Right renal pelvis (tissue), 4 donors: ENCODE data around the gene WDR31. TPM values are rescaled to one million over a fixed set of nuclear protein-coding genes. Genes with fewer than 3 reads are reported as not detected.
"Not testable (repeated sequence)": the region's sequence is repeated elsewhere in the genome, so short reads cannot be mapped to it uniquely, and the experiment has no call there.

Source experiments
- DNase-seq, 4 donors: peaks; one replicate each; pipeline ENCODE4 v3.0.0-alpha.2; 2013; ENCODE audit warnings: low read depth in 4 of 4, low spot score in 3 of 4, missing footprints in 1 of 4
- polyA plus RNA-seq, 4 donors: library from polyadenylated mRNA; unstranded; fragments of 120-200 nt; gene quantifications; one replicate each; pipeline ENCODE4 v1.2.1, GENCODE V29; 2013; ENCODE audit not compliant: insufficient read length in 4 of 4

Gene WDR31
- 1 to 10 TPM; 6.2 to 8.4 (median 7.3) TPM for polyA plus RNA-seq

DNA sequence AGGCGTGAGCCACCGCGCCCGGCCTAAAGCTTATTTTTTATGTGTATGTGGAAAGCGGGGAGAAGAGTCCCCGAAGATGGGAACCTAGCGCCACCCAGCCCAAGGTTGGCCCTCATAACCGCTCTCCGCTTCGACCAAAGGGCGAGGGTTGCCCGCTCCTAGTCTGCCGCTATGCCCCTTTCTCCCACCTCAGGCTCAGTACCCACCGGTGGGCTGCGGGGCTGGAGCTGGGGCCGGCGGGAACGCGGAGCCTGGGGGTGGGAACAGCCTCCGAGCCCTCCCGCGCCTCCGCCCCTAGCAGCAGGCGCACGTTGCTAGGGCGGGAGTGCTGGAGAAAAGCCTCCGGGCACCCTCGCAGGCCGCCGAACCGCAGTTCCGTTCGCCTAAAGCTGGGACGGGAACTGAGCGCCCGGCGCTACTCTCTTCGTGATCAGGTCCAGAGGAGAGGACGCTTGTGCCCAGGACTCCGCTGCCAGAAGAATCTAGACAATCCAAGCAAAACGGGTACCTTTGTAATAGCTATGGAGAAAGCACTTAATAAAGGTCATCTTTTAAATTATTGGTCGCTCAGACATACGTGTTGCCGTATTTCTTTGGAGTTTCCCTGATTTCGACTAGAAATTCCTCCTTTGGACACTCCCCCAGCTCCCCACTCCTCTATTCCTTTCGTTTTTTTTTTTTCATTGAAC lies at the start of gene WDR31:
Gene WDR31 (minus strand): TSS at position 265 of the 689 bp plus-strand sequence. CDS start 8,253 bp downstream, outside the sequence.
- DNase-seq: peak; percentile 78 to 85 (median 83)

DNA sequence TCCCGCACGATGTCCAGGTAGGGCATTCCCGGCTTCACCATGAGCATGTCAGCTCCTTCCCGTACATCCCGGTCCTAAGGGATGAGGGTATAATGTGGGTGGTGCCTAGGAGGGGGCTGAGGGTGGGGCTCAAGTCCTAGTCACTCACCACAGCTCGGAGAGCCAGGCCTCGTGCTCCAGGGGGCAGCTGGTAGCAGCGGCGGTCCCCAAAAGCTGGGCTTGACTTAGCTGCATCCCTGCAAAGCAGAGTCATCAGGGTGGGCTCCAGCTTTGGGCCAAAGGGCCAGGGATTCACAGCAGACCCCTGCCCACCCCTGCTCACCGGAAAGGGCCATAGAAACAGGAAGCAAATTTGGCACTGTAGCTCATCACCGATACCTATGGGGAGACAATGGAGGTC lies 49.4 kb upstream of the WDR31 start:
- no peak for DNase-seq

DNA sequence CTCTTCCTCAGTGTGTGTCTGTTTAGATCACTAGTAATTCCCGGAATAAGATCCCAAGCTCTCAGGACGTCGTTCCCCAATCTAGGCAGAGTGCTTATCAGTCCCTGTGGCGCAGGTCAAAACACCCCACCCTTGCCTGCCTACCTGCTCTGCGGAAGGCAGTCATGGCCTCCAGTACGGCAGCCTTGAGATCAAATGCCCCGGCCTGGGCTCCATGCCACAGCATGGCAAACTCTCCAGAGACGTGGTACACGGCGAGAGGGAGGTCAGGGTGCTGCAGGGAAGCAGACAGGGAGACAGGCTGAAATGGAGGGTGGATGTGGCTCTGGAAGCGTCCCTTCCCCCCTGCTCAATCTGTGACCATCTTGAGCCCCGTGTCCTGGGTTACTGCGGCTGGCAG lies 48.8 kb upstream of the WDR31 start:
- no peak for DNase-seq

DNA sequence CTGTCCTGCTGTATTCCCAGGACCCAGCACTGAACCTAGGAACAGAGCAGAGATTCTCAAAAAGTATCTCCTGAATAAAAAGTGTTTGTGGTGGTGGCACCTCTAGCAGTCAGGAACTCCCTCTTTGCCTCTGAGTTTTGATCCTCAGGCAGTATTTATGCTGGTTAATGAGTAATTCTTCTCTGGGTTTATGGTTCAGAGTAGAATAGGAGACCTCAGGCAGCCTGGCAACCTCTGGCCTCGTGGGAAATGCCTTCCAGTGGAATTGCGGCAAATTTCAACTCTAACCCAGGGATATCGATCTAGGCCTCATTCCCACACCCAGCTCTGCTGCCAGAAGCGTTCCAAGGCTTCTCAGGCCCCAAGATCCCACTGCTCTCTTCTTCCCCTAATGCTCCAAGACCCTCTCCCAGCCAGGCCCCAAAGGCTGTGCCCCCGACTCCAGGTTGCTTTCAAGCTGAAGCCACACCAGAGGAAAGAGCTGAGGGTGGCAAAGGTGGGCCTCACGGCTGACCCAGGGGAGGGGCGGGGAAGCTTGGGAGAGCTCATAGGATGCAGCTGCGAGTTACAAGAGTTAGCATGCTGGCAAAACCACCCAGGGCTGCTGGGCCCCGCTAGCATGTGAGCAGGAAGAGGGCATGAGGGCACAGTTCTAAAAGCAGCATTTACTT lies 47.6 kb upstream of the WDR31 start:
- no peak for DNase-seq

DNA sequence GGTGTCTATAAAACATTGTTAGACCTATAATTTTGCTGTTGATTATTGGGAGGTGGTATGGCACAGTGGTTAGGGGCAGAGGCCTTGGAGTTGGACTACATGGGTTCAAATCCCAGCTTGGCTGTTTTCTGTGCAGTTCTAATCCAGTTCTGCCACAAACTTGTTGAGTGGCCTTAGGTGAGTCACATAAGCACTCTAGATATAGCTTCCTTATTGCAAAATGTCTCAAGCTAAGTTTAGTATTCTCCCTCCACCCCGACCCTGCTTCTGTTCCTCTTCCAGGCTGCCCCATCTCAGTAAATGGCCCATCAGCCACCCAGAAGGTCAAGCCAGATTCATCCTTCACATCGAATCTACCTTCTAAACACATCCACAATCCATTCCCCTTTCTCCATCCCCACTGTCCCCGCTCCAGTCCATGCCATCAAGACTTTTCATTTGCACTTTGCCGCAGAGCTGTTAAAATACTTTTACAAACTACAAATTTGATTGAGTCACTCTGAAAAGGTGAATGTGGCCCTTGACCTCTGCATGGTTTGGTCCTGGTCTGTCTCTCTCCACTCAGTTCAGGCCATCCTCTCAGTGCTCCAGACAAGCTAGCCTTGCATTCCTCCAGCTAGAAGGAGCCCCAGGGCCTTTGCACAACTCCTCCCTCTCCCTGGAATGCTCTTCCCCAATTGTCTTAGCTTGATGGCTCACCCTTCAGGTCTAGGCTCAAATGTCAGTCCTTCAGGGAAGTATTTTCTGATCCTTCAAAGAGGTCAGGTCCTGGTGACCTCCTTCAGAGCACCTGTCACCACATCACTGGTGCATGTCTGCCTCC lies 46.7 kb upstream of the WDR31 start:
- DNase-seq: no peak

DNA sequence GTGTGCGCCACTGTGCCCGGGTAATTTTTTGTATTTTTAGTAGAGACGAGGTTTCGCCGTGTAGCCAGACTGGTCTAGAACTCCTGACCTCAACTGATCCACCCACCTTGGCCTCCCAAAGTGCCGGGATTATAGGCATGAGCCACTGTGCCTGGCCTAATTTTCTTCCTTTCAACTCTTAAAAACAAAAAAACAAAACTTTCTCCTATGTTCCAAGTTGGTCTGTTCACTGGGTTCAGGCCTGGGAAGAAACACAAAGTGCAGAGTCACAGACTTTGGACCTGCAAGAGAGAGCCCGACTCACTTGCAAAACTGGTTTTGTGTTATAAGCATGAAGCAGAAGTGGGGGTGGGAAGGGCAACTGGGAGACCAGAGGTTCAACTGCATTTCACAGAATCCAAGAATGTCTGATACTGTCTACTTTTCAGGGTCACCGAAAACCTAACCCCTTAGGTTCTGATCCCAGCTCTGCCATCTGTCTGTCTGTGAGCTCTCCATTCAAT lies 41.9 kb upstream of the WDR31 start:
- peak in 3 of 4 donors; percentile 40 to 60 (median 53) for DNase-seq

DNA sequence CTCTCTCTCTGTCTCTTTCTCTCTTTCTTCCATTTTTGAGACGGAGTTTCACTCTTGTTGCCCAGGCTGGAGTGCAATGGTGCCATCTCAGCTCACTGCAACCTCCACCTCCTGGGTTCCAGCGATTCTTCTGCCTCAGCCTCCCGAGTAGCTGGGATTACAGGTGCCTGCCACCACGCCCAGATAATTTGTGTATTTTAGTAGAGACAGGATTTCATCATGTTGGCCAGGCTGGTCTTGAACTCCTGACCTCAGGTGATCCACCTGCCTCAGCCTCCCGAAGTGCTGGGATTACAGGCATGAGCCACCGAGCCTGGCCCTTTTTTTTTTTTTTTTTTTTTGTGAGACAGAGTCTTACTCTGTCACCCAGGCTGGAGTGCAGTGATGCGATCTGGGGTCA lies 41.4 kb upstream of the WDR31 start:
- not testable (repeated sequence) for DNase-seq

DNA sequence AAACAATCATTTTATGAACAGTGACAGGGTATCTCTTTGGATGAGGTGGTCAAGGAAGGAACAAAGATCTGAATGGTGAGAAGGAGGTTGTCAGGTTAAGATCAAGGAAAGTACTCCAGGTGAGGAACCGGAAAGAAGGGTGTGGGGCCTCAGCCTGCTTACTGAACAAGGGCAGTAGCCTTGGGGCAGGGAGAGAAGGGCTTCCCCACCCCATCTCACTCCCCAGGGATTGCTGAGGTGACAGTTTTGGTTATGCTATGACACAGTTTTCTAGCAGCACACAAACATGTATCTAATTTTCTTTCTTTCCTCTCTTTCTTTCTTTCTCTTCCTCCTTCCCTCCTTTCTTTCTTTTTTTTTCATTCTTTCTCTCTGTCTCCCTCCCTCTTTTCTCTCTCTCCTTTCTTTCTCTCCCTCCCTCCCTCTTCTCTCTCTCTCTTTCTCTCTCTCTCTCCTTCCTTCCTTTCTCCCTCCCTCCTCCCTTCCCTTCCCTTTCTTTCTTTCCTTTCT lies 40.8 kb upstream of the WDR31 start:
- no peak for DNase-seq

DNA sequence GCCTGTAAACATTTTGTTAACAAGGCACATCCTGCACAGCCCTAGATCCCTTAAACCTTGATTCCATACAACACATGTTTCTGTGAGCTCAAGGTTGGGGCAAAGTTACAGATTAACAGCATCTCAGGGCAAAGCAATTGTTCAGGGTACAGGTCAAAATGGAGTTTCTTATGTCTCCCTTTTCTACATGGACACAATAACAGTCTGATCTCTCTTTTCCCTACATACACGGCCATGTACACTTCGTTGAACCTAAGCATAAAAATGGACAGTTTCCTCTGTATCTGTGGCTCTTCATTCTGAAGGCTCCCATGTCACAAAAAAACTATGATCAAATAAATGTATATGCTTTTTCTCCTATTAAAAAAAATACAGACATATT lies 39.7 kb upstream of the WDR31 start:
- not testable (repeated sequence) for DNase-seq

DNA sequence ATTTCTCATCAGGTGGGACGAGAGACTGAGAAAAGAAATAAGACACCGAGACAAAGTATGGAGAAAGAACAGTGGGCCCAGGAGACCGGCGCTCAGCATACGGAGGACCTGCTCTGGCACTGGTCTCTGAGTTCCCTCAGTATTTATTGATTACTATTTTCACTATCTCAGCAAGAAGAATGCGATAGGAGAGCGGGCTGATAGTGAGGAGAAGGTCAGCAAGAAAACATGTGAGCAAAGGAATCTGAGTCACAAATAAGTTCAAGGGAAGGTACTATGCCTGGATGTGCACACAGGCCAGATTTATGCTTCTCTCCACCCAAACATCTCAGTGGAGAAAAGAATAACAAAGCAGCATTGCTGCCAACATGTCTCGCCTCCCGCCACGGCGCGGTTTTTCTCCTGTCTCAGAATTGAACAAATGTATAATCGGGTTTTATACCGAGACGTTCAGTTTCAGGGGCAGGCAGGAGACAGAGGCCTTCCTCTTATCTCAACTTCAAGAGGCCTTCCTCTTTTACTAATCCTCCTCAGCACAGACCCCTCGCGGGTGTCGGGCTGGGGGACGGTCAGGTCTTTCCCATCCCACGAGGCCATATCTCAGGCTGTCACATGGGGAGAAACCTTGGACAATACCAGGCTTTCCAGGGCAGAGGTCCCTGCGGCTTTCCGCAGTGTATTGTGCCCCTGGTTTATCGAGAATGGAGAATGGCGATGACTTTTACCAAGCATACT lies 39.2 kb upstream of the WDR31 start:
- DNase-seq: not testable (repeated sequence)

DNA sequence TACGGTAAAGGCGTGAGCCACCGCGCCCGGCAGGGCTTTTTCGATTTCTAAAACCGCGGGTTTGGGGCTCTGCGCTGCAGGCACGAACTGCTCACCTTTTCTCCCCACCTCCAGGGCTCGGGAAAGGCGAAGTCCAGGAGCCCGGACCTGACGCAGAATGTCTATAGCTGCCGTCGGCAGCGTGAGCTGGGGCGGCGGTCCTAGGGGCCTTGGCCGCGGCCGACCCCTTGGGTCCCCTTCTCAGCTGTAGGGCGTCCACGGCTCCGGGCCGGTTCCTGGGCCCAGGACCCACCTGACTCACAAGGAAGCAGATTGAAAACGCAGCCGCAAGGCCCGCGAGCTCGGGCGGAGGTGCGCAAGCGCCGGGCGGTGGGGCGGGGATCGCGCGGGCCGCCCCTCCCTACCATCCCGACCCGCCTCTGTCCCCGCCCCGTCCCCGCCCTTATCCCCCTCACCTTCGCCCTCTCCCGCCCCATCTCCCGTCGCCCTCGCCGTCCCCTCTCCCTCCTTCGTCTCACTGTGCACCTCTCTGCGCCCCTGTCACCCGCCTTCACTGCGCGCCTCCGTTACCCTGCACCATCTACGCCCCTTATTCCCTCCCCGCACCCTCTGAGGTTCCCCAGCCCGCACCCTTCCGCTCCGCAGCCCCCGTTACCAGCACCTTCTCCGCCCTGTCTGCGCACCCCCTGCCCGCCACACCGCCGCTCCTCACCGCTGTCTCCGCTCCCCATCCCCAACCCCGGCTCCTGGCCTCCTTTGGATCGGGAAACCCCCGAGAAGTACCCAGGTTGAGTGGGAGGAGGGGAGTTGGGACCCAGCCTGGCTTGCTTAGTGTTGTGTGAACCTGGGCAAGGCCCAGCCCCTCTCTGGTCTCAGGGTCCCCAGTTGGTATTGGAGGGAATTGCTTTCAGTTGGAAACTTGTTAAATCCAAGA lies 36.8 kb upstream of the WDR31 start, which contains the start of gene HDHD3:
Gene HDHD3 (minus strand): TSS at position 353 of the 934 bp plus-strand sequence. CDS start 2,632 bp downstream, outside the sequence.
- peak; percentile 56 to 79 (median 63) for DNase-seq

DNA sequence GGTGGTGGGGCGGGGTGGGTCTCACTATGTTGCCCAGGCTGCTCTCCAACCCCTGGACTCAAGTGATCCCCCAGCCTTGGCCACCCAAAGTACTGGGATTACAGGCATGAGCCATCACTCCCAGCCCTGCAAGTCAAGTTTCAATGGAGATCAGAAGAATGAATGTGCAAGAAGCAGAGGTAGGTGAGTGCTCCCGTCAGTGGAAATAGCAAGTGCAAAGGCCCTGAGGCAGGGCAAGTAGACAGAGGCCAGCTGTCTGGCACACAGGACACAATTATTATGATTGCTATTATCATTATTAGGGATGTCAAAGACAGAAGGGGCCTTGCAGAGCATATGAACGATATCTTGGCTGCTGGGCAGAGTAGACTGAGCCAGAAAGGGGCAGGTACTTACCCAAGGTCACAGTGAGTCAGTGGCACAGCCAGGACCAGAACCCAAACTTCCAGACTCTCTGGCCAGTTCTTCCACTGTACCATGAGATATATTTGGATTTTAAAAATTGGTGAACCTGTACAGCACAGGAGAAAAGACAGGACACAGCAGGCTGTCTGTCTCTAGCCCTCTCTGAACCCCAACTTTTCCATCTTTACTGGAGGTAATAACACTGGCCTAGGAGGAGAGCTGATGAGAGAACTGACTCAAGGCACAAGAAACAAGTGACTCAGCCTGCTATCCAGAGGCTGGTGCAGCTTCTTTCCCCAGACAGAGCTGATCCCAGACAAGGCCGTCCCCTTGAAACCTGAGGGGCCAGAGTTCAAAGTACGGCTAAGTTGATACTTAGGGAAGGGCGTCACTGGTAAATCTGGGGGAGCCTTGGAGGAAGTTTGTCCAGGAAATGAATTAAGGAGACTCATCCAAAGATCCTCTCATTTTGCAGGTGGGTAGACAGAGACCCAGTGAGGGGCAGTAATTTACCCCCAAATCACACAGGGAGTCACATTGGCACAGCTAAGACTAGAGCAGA lies 35.3 kb upstream of the WDR31 start:
- no peak for DNase-seq

DNA sequence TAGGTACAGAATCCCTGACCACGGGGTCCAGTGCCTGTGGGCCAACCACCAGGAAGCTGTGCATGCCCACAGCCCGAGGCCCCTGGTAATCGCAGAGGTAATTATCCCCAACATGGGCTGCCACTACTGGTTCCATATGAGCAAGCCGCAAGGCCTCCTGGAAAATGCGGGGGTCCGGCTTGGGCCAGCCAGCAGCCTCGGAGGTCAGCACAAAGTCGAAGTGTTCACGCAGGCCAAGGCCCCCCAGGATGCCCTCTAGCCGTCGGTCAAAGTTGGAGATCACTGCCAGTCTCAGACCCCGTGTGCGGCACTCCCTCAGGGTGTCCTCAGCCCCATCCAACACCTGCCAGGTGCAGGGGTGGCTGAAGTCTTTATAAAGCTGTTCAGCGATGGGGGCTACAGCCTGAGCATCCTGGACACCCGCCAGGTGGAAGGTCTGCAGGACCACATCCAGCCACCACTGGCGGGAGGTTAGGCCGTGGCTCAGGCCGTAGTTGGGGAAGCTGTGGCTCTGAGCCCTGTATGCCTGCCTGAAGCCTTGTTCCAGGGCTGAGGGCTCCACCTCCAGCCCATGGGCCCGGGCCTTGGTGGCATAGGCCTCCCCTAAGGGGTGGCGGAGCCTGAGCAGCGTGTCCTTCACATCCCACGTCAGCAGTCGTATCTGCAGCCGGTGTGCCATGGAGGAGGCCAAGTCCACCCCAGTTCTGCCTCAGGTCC lies 33.8 kb upstream of the WDR31 start:
- DNase-seq: no peak

DNA sequence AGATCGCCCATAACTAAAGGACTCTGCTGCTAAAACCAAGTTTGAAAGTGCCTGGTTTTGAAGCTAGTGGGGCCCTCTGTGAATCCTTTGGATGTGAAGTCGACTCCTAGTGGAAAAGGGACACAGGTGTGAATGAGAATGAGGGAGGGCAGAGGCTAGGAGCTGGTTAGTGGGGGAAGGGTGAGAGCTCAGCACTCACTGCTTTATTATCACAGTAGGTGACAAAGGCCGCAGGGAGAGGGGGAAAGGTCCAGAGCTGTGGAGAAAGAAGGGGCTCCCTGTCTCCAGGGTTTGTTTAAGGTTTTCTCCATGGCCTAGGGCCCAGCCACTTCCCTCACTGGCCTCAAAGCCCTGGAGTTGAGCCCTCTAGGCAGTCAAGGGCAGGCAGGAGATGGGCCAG lies 33.2 kb upstream of the WDR31 start:
- DNase-seq: no peak

DNA sequence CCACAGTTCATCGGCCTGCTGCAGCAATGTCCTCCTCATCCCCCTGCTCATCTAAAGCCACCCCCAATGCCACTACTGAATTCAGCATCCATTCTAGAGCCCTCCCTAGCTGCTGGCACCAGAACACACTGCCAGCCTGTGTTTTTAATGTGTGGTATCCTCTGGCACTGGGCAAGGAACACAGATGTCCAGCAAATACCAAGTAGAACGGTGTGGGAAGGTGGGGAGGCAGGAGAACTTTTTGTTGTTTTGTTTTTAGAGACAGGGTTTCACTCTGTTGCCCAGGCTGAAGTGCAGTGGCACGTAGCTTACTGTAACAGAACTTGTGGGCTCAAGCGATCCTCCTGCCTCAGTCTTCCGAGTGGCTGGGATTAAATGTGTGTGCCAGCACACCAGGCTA lies 32.0 kb upstream of the WDR31 start:
- DNase-seq: no peak

DNA sequence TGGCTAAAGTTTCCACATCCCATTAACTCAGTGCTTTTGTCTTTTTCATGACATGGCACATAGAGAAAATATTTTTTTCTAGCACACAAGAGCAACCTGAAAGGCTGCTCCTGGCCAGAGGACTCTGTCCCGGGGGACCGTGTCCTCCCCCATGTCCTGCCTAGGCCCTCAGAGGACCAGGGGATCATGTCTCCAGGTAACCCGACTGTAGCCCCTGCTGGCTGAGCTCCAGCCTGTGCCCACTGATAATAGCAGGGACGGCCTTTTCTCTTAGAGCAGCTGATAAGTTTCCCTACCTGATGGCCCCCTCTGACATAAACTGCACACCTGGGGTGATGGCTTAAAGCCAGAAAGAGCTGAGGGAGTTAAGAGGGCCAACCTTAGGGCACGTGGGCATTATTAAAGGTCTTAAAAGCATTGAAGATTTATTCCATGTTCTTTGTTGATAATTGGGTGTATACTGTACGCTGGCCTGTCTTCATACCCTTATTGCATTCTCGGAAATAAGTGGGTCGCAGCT lies 30.8 kb upstream of the WDR31 start:
- no peak for DNase-seq

DNA sequence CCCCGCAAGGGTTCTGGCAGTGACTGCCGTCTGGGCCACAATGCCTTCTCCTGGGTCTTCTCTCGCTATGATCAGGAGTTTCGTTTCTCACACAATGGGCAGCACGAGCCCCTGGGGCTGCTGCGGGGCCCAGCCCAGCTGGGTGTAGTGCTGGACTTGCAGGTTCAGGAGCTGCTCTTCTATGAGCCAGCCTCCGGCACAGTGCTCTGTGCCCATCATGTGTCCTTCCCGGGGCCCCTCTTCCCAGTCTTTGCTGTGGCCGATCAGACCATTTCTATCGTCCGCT lies 29.7 kb upstream of the WDR31 start:
- no peak for DNase-seq
